H9 (cell line): Measurements from ENCODE around the gene TBXA2R. TPM values are rescaled to one million over a fixed set of nuclear protein-coding genes. Genes with fewer than 3 reads are reported as not detected.

Experiments used
- DNase-seq: peaks from one replicate; pipeline ENCODE4 v3.0.0-alpha.2; 2017
- H2AFZ ChIP-seq: one replicate; pipeline ENCODE4 v1.6.1; 2013; ENCODE audit warnings: mild to moderate bottlenecking, low read length, control low read depth, moderate library complexity
- H2AK5ac ChIP-seq: 2 replicates; pipeline ENCODE4 v1.6.1; 2013; ENCODE audit warnings: low read length, control low read depth, mixed read lengths; ENCODE audit not compliant: insufficient read length
- H2BK120ac ChIP-seq: one replicate; pipeline ENCODE4 v1.6.1; 2013; ENCODE audit warnings: low read depth, mild to moderate bottlenecking, low read length, control low read depth, inconsistent platforms; ENCODE audit not compliant: poor library complexity, severe bottlenecking
- H2BK12ac ChIP-seq: 2 replicates; pipeline ENCODE4 v1.6.1; 2013; ENCODE audit warnings: low read length, control low read depth, mixed read lengths, low read depth; ENCODE audit not compliant: insufficient read length
- H2BK15ac ChIP-seq: 2 replicates; pipeline ENCODE4 v1.6.1; 2013; ENCODE audit warnings: low read depth, low read length, control low read depth
- H2BK20ac ChIP-seq: one replicate; pipeline ENCODE4 v1.6.1; 2013; ENCODE audit warnings: low read depth, mild to moderate bottlenecking, low read length, control low read depth, inconsistent platforms; ENCODE audit not compliant: poor library complexity, severe bottlenecking
- H2BK5ac ChIP-seq: 2 replicates; pipeline ENCODE4 v1.6.1; 2013; ENCODE audit warnings: low read length, control low read depth, mixed read lengths; ENCODE audit not compliant: insufficient read length
- H3K14ac ChIP-seq: 2 replicates; pipeline ENCODE4 v1.6.1; 2013; ENCODE audit warnings: low read length, control low read depth; ENCODE audit not compliant: insufficient read depth
- H3K18ac ChIP-seq: 2 replicates; pipeline ENCODE4 v1.6.1; 2013; ENCODE audit warnings: low read depth, mild to moderate bottlenecking, mixed read lengths, low read length, control low read depth; ENCODE audit not compliant: insufficient read length
- H3K23ac ChIP-seq: 2 replicates; pipeline ENCODE4 v1.6.1; 2013; ENCODE audit warnings: low read length, control low read depth, mixed read lengths, low read depth; ENCODE audit not compliant: insufficient read length
- H3K23me2 ChIP-seq: 2 replicates; pipeline ENCODE4 v1.6.1; 2013; ENCODE audit warnings: low read depth, mild to moderate bottlenecking, mixed read lengths, low read length, control low read depth; ENCODE audit not compliant: insufficient read length, poor library complexity, severe bottlenecking
- H3K27ac ChIP-seq: 2 replicates; pipeline ENCODE4 v1.5.1; 2013; ENCODE audit warnings: low read length, control low read depth, mixed read lengths, low read depth; ENCODE audit not compliant: insufficient read length
- H3K27me3 ChIP-seq: 2 replicates; pipeline ENCODE4 v1.6.1; 2013; ENCODE audit warnings: low read length, control low read depth, inconsistent platforms; ENCODE audit not compliant: insufficient read depth
- H3K4ac ChIP-seq: 2 replicates; pipeline ENCODE4 v1.6.1; 2013; ENCODE audit warnings: low read depth, mild to moderate bottlenecking, control low read depth, inconsistent platforms, low read length, moderate library complexity
- H3K4me1 ChIP-seq: 2 replicates; pipeline ENCODE4 v1.6.1; 2013; ENCODE audit warnings: low read length, control low read depth, inconsistent platforms; ENCODE audit not compliant: insufficient read depth
- H3K4me2 ChIP-seq: 2 replicates; pipeline ENCODE4 v1.6.1; 2013; ENCODE audit warnings: low read length, control low read depth, mixed read lengths; ENCODE audit not compliant: insufficient read length, insufficient read depth
- H3K56ac ChIP-seq: 2 replicates; pipeline ENCODE4 v1.6.1; 2013; ENCODE audit warnings: low read depth, mild to moderate bottlenecking, mixed read lengths, low read length, control low read depth; ENCODE audit not compliant: insufficient read length
- H3K79me1 ChIP-seq: 2 replicates; pipeline ENCODE4 v1.6.1; 2013; ENCODE audit warnings: low read depth, mild to moderate bottlenecking, moderate library complexity, low read length, control low read depth, inconsistent platforms; ENCODE audit not compliant: insufficient read depth, poor library complexity, severe bottlenecking
- H3K79me2 ChIP-seq: 2 replicates; pipeline ENCODE4 v1.6.1; 2013; ENCODE audit warnings: low read length, control low read depth, inconsistent platforms; ENCODE audit not compliant: insufficient read depth
- H3K9ac ChIP-seq: 2 replicates; pipeline ENCODE4 v1.6.1; 2013; ENCODE audit warnings: low read length, control low read depth, mixed read lengths; ENCODE audit not compliant: insufficient read length; ENCODE audit errors: extremely low read depth
- H3K9me3 ChIP-seq: one replicate; pipeline ENCODE4 v1.6.1; 2013; ENCODE audit warnings: low read depth, low read length, inconsistent platforms; ENCODE audit not compliant: control insufficient read depth
- H3T11ph ChIP-seq: one replicate; pipeline ENCODE4 v1.6.1; 2013; ENCODE audit warnings: mild to moderate bottlenecking, low read length, control low read depth, inconsistent platforms
- H4K20me1 ChIP-seq: one replicate; pipeline ENCODE4 v1.6.1; 2013; ENCODE audit not compliant: control insufficient read depth, insufficient read length, insufficient read depth
- H4K5ac ChIP-seq: 2 replicates; pipeline ENCODE4 v1.6.1; 2013; ENCODE audit warnings: low read depth, mild to moderate bottlenecking, mixed read lengths, low read length, control low read depth; ENCODE audit not compliant: insufficient read length
- H4K8ac ChIP-seq: replicated peaks from 2 replicates; pipeline ENCODE4 v1.6.1; 2013; ENCODE audit warnings: low read length, control low read depth, mixed read lengths, low read depth; ENCODE audit not compliant: insufficient read length
- H4K91ac ChIP-seq: 2 replicates; pipeline ENCODE4 v1.6.1; 2013; ENCODE audit warnings: low read depth, mild to moderate bottlenecking, moderate library complexity, mixed read lengths, low read length, control low read depth; ENCODE audit not compliant: insufficient read length
- H3K27ac Mint-ChIP-seq, 3 experiments: 2 replicates in 2 of 3; 3 replicates in 1 of 3; pipeline ENCODE4 v1.8.0; 2020 to 2021; ENCODE audit warnings: mixed read lengths in 3 of 3, mild to moderate bottlenecking in 1 of 3, moderate library complexity in 1 of 3
- H3K27me3 Mint-ChIP-seq: 2 replicates; pipeline ENCODE4 v1.8.0; 2021; ENCODE audit warnings: low read depth, mild to moderate bottlenecking, moderate library complexity, mixed read lengths
- H3K36me3 Mint-ChIP-seq, 3 experiments: 2 replicates in 2 of 3; 3 replicates in 1 of 3; pipeline ENCODE4 v1.8.0; 2020 to 2021; ENCODE audit warnings: low read depth in 3 of 3, mixed read lengths in 3 of 3; ENCODE audit not compliant: insufficient read depth in 1 of 3
- H3K4me1 Mint-ChIP-seq, 2 experiments: 2 replicates each; pipeline ENCODE4 v1.8.0; 2020; ENCODE audit warnings: mixed read lengths in 2 of 2
- H3K4me3 Mint-ChIP-seq, 2 experiments: 2 replicates in 1 of 2; 3 replicates in 1 of 2; pipeline ENCODE4 v1.8.0; 2020 to 2021; ENCODE audit warnings: mild to moderate bottlenecking in 2 of 2, mixed read lengths in 2 of 2, moderate library complexity in 1 of 2
- H3K9me3 Mint-ChIP-seq, 2 experiments: 2 replicates in 1 of 2; 3 replicates in 1 of 2; pipeline ENCODE4 v1.8.0; 2020; ENCODE audit warnings: mild to moderate bottlenecking in 2 of 2, mixed read lengths in 2 of 2, moderate library complexity in 1 of 2
- CTCF ChIP-seq: fragments of 200-600 bp; sonication (generic); conservative IDR thresholded peaks from 3 replicates; pipeline ENCODE4 v1.8.0; 2021; ENCODE audit warnings: antibody characterized with exemption, mild to moderate bottlenecking
- WGBS: extraction: QIAGEN DNeasy Blood & Tissue Kit; methylation state at CpG from one replicate; pipeline ENCODE4 v1.1.7; 2013; ENCODE audit warnings: missing lambda C conversion rate, low lambda C conversion rate, mixed read lengths; ENCODE audit not compliant: insufficient read length; ENCODE audit errors: extremely low coverage; 5-methylcytosine and 5-hydroxymethylcytosine counted together
- total RNA-seq: library from RNA; stranded (reverse); gene quantifications from 2 replicates; pipeline ENCODE4 v1.2.1, GENCODE V29; 2021

TBXA2R gene
- total RNA-seq, 1 experiment from 2014 or later = 0.63 TPM

GRCh38 chr19:3620817-3621547 lies 14.3 kb upstream of the TBXA2R start:
- no peak overlapping the region for H2BK20ac ChIP-seq
- no peak overlapping the region for H3K4ac ChIP-seq
- H3K56ac ChIP-seq = no peak overlapping the region
- H3K79me2 ChIP-seq = peaks cover 5% of the 10 kb centered on the region; the same call in 1 of the 2 replicates
- no peak overlapping the region for H2BK5ac ChIP-seq
- no peak for TF ChIP-seq CTCF
- no peaks in the 10 kb centered on the region for H3K27me3 ChIP-seq
- no peaks in the 10 kb centered on the region for H3K79me1 ChIP-seq
- no peak overlapping the region for H3T11ph ChIP-seq
- H3K9me3 ChIP-seq = no peaks in the 10 kb centered on the region
- no peak overlapping the region for H2BK120ac ChIP-seq
- H3K4me3 Mint-ChIP-seq = no peak overlapping the region
- peaks cover 2 to 11% of the 10 kb centered on the region in 2 experiments for H3K4me1 Mint-ChIP-seq
- no peak overlapping the region for H2AFZ ChIP-seq
- H4K91ac ChIP-seq = no peak overlapping the region
- H3K18ac ChIP-seq = no peak overlapping the region
- H2BK15ac ChIP-seq = no peak overlapping the region
- H3K14ac ChIP-seq = no peak overlapping the region
- no peaks in the 10 kb centered on the region for H3K9me3 Mint-ChIP-seq
- no peak for DNase-seq
- H3K23ac ChIP-seq = no peak overlapping the region
- 0 out of 2 replicates have a peak, but pooled peaks cover 2% of the 10 kb centered on the region for H3K4me1 ChIP-seq
- no peak overlapping the region for H2AK5ac ChIP-seq
- H4K5ac ChIP-seq = no peak overlapping the region
- no peak overlapping the region for H2BK12ac ChIP-seq
- no peak overlapping the region for H4K8ac ChIP-seq
- no peak overlapping the region for H3K9ac ChIP-seq
- WGBS = no CpG with 5 or more reads among the region's 24 CpGs
- H3K23me2 ChIP-seq = peaks cover 2% of the 10 kb centered on the region
- no peaks in the 10 kb centered on the region for H3K27me3 Mint-ChIP-seq
- no peak overlapping the region for H3K27ac ChIP-seq
- peaks cover 3 to 22% (median 21%) of the 10 kb centered on the region in 3 experiments; a peak in 6 of 7 replicates for H3K36me3 Mint-ChIP-seq
- H4K20me1 ChIP-seq = peaks cover 3% of the 10 kb centered on the region
- no peak overlapping the region for H3K4me2 ChIP-seq
- H3K27ac Mint-ChIP-seq = no peak overlapping the region; a peak in 1 of 7 replicates
